Erythroblast (primary cell): ENCODE measurements around the gene ANKAR.

Source experiments
- GATA1 ChIP-seq: IDR thresholded peaks from 2 replicates; pipeline ENCODE4 v1.6.1; 2011; ENCODE audit warnings: low read depth, mild to moderate bottlenecking, control low read depth, low read length, moderate library complexity
- POLR2A ChIP-seq: IDR thresholded peaks from 2 replicates; pipeline ENCODE4 v1.6.1; 2011; ENCODE audit warnings: mild to moderate bottlenecking, low read length

GRCh38 chr2:189696223-189696622 is 21.8 kb downstream of the ANKAR start:
- no peak for TF ChIP-seq POLR2A
- TF ChIP-seq GATA1, result no peak
